Measurements from ENCODE around the gene PIEZO2. TPM values are rescaled to one million over a fixed set of nuclear protein-coding genes. Genes with fewer than 3 reads are reported as not detected.

PIEZO2 gene
- total RNA-seq, 1 experiment from 2014 or later, result 10.7 TPM

- no peak for TF ChIP-seq ZNF423 (CRISPR knock-in tag; IDR thresholded peaks at IDR 0.05)
- no peak for TF ChIP-seq EMX1 (CRISPR knock-in tag; IDR thresholded peaks at IDR 0.05)
- TF ChIP-seq ZNF512 (CRISPR knock-in tag; IDR thresholded peaks at IDR 0.05; ENCODE audit: borderline replicate concordance), result no peak
- TF ChIP-seq MXD4 (CRISPR knock-in tag; IDR thresholded peaks at IDR 0.05; ENCODE audit: borderline replicate concordance), result no peak
- no peak for TF ChIP-seq ZBTB43 (CRISPR knock-in tag; IDR thresholded peaks at IDR 0.05)
- no peak for TF ChIP-seq KAT7 (CRISPR knock-in tag; IDR thresholded peaks at IDR 0.05; ENCODE audit: borderline replicate concordance)
- no peak for TF ChIP-seq CTCF (IDR thresholded peaks at IDR 0.05)
- TF ChIP-seq TEAD4 (CRISPR knock-in tag; IDR thresholded peaks at IDR 0.05), result no peak
- no peak for TF ChIP-seq E2F1 (CRISPR knock-in tag; IDR thresholded peaks at IDR 0.05)
- TF ChIP-seq AR (CRISPR knock-in tag; IDR thresholded peaks at IDR 0.05), result no peak
- DNase-seq (ENCODE audit: low spot score) (no peak), ATAC-seq (no peak)
- POLR2A ChIA-PET, result no interaction called here
- H3K27ac Mint-ChIP-seq, result no peak overlapping the region
- H3K4me1 Mint-ChIP-seq, result peaks cover 17% of the 10 kb centered on the region
- H3K4me3 Mint-ChIP-seq, result no peak overlapping the region
- no peaks in the 10 kb centered on the region for H3K36me3 Mint-ChIP-seq
- CTCF ChIA-PET, result no interaction called here
- H3K9me3 Mint-ChIP-seq, result no peaks in the 10 kb centered on the region
- no peaks in the 10 kb centered on the region for H3K27me3 Mint-ChIP-seq (ENCODE audit: low read depth)
These were observed 195.7 kb downstream of the PIEZO2 start for GRCh38 chr18:10953672-10954071.

GRCh38 chr18:10951631-10952544 lies 197.5 kb downstream of the PIEZO2 start:
- DNase-seq (ENCODE audit: low spot score) (no peak), ATAC-seq (no peak)
- Mint-ChIP-seq H3K27ac (no peak overlapping the region), H3K36me3 (peaks cover 3% of the 10 kb centered on the region), H3K4me3 (no peak overlapping the region), H3K9me3 (peaks cover 6% of the 10 kb centered on the region), H3K4me1 (peaks cover 17% of the 10 kb centered on the region), H3K27me3 (ENCODE audit: low read depth) (no peaks in the 10 kb centered on the region)
- CTCF ChIA-PET, result no interaction called here
- POLR2A ChIA-PET, result no interaction called here
- TF ChIP-seq KAT7 (CRISPR knock-in tag; IDR thresholded peaks at IDR 0.05; ENCODE audit: borderline replicate concordance) (no peak), ARID4B (CRISPR knock-in tag; IDR thresholded peaks at IDR 0.05; ENCODE audit: borderline replicate concordance) (no peak), SP1 (CRISPR knock-in tag; conservative IDR thresholded peaks at IDR 0.05) (no peak), ETV6 (CRISPR knock-in tag; IDR thresholded peaks at IDR 0.05) (no peak), JUN (CRISPR knock-in tag; IDR thresholded peaks at IDR 0.05) (no peak), ZNF219 (CRISPR knock-in tag; IDR thresholded peaks at IDR 0.05; ENCODE audit: borderline replicate concordance) (no peak), MAX (CRISPR knock-in tag; IDR thresholded peaks at IDR 0.05) (no peak), ATF1 (CRISPR knock-in tag; IDR thresholded peaks at IDR 0.05) (no peak)
